NCI-H748 treated with DMSO at 0.1 percent for 48 hours (cell line): ENCODE measurements around the gene SNN.
A peak's percentile ranks its signal among the peaks of the same experiment; 100 is the strongest.

ENCODE experiments used
- DNase-seq: peaks from one replicate; lab custom pipeline; 2025; lab: John Stamatoyannopoulos, UW

SNN gene

DNA sequence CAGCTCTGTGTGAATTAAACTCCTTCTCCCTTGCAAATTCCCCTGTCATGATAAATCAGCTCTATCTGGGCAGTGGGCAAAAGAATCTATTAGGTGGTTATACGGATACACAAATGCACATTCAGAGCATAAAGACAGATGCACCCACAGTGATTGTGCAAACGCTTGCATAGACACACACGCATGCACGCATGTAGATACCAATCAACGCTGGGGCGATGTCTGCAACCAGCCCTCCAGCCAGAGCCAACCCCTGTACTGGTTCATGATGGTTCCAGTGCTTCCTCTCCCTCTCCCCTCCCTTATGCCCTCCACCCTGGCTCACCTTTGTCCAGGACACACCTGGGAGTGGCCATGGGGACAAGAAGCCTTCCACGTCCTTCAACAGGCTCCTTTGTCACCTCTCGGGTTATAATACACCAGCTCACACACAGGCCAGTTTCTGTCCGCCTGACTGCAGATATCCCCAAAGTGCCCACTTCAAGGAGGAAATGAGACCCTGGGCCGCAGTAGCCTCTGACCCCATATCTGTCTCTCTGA, 33.1 kb upstream of the SNN start:
- no peak for DNase-seq

DNA sequence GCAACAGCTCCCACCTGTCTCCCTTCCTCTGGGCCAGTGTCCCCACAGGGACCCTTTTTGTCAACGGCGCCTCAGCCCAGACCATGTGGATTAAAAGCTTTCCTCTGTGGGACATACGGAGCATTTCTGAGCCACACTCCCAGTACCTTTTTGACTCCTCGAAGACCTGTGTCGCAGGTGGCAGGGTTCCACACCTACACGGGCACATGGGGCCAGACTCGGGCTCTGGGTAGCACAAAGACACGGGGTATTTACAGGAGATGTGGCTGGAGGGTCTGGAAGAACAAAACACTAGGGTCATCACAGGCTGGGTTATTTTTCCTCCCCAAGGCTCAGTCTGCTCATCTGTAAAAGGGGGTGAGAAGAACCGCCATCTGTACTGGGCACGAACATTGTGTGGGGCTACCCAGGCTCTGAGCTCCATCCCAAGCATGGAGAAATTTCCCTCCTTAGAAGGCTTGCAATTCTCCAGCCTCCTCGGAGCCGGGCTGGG, 32.5 kb upstream of the SNN start:
- no peak for DNase-seq

DNA sequence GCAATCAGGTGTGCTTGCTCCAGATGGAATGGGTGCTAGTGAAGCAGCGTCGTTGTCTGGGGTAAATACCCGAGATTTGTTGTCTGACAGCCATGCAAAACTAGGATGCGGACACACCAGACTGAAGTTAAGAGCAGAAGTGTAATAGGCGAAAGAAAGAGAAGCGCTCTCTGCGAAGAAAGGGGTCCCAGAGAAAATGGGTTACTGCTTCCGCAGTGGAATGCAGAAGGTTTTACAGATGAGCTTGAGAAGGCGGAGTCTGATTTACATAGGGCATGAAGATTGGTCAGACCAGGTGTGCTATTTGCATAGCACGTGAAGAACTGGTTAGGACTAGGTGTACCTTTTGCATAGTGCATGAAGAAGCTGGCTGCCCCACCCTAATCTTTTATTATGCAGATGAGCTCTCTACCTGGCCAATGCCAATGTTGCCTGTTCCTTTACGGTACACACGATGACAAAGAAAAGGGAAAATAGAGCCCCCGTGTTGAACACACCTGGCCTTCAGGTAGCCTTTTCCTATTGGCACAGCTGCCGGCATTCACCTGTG, 32.0 kb upstream of the SNN start:
- DNase-seq: peak; percentile 89

DNA sequence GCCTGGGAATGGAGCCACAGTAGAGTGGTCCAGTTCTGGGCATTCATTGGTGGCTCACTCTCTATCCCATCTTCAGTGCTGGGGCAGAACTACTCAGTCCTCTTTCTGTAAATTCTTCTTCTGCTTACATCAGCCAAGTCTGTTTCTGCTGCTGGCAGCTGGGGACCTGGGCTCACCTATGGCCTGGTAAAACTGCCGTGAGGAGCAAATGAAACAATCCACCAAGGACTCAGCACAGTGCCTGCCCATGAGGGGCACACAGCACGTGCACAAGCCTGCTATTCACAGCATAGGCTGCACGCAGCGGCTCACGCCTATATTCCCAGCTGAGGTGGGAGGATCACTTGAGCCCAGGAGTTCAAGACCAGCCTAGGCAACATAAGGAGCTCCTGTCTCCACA, 30.9 kb upstream of the SNN start:
- no peak for DNase-seq

DNA sequence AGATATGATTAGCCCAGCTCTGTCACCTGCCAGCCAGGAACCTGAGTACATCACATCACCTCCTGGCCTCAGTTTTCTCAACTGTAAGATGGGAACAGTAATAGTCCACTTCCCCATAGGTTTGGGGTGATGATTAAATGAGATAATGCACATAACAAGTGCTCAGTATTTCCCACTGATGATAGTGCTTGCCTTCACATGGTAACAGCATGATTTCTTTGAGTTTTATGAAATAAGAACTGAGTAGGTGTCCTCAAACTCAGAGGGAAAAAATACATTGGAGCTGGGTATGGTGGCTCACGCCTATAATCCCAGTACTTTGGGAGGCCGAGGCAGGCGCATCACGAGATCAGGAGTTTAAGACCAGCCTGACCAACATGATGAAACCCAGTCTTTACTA, 30.1 kb upstream of the SNN start:
- no peak for DNase-seq

DNA sequence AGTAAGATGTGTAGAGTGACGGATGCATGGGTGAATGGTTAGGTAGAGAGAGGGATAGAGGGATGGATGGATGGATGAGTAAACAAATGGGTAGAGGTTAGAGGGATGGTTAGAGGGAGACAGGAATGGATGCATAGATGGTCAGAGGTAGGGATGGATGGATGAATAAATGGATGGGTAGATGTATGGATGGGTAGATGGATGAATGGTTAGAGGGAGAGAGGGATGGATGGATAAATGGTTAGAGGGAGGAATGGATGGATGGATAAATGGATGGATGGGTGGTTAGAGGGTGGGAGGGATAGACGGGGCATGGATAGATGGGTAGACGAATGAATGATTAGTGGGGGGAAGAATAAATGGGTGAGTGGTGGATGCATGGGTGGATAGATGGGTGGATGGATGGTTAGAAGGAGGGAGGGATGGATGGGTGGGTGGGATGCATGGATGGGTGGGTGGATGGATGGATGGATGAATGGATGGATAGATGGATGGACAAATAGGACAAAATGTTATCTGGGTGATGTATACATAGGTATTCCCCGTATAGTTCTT, 29.2 kb upstream of the SNN start:
- no peak for DNase-seq

DNA sequence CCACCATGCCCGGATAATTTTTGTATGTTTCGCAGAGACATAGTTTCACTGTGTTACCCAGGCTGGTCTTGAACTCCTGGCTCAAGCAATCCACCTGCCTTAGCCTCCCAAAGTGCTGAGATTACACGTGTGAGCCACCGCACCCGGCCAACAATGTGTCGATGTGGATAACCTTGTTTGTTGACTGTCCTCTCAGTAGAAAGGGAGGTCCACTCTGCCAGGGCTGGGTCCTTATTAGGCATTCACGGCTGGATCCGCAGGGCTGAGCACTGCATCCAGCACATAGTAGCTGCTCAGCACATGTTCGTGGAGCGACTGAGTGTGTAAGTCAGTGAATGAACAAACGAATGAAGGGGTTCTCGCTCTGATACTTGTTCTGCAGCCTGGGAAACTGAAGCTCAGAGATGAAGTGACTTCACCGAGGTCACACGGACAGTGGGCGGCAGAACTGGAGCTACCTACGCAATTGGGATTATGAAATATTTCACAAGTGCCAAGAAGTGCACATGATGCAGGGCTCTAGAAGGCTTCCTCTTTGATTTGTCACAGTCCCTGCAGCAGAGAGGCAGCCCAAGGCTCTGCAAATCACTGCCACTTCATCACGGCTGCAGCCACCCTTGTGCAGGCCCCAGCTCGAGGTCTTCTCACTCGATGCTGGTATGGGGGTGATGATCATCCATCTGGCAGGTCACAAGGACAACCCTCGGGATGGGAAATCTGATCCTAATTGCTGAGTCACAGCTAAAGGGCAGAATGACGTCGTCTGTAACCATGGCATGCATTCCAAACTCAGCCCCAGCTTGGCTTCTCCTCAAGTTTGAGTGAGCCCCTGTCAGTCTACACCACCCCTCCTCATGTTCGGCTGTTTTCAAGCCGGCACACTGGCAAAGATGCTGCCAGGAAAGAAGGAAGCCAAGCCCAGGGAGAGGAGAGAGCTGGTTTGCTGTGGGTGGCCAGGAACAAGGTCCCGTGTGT, 28.0 kb upstream of the SNN start:
- DNase-seq: no peak

DNA sequence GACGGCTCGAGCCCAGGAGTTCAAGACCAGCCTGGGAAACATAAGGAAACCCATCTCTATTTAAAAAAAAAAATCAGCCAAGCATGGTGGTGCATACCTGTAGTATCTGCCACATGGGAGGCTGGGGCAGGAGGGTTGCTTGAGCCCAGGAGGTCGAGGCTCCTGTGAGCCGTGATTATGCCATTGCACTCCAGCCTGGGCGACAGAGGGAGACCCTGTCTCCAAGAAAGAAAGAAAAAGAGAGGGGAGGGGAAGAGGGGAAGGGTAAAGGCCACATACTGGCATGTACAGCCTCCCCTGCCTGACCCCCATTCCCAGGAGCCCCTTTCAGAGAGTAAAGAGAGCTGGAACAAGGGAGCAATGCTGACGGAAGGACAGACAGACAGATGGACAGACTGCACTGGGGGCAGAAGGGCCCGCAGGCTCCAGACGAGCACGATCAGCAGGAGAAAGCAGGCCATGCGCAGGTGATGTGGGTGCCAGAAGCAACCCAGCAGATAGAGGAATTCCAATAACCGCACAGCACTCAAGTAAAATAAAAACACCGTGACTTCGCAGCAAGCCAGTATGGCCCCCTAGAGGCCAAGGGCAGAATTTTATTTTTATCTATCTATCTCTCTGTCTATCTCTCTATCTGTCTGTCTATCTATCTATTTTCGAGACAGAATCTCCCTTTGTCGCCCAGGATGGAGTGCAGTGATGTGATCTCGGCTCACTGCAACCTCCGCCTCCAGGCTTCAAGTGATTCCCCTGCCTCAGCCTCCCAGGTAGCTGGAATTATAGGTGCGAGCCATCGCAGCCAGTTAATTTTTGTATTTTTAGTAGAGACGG, 27.1 kb upstream of the SNN start:
- DNase-seq: peak; percentile 20

DNA sequence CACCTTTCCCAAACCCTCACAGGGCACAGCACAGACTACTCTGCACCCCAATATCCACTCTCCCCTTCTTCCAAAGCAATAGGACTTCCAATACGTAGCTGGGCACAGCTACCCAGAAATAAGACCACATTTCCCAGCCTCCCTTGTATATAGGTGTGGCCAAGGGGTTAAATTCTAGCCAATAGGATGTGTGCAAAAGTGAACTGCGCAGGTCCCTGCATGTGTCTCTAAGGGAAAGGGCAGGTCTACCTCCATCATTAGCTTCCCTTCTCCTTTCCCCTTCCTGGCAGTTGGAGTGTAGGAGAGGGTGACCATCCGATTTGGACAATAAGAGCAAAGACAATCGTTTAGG, 25.5 kb upstream of the SNN start:
- DNase-seq: no peak

DNA sequence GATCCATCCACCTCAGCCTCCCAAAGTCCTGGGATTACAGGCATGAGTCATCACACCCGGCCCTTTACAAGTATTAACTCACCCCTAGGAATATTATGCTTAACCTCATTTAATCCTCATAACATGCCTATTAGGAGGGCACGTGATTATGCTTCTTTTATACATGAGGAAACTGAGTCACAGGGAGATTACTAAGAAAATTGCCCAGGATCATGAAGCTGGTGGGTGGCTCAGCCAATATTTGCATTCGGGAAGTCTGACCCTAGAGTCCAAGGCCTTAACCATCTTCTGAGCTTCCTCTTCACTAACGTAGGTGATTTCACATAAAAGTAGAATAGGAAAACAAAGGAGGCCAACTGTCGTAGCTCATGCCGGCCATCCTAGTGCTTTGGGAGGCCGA, 19.0 kb upstream of the SNN start:
- no peak for DNase-seq

DNA sequence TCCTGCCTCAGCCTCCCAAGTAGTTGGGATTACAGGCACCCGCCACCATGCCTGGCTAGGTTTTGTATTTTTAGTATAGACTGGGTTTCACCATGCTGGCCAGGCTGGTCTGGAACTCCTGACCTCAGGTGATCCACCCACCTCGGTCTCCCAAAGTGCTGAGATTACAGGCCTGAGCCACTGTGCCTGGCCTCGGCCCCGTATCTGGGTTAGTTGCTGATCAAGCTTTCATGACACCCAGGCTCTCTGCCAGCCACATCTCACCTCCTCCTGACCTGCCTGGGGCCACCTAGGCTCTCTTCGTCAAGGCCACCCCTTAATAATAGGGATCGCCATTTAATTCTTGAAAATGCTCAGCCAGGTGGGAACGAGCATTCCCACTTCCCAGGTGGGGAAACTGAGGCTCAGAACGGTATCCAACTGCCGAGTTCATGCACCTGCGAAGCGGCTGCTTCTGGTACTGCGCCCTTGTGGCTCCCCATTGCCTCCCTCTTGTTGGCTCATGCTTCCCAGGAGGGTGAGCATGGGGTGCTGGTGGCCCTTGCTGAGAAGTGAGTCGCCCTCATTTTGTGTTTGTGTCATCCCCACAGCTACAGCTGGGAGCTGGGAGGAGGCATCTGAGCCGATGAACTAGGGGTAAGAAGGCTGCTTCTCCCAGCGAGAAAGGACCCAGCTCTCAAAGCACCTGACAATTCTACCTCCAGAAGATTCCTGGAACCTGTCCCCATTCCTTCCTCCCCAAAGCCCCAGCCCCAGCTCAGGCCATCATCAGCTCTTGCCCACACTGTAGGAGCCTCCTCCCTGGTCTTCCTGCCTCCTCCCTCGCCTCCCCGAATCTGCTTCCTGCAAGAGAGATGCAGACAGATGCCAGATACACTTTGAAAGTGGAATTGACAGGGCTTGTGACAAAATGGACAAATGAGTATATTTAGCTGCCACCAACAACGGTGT, 17.3 kb upstream of the SNN start:
- DNase-seq: no peak

DNA sequence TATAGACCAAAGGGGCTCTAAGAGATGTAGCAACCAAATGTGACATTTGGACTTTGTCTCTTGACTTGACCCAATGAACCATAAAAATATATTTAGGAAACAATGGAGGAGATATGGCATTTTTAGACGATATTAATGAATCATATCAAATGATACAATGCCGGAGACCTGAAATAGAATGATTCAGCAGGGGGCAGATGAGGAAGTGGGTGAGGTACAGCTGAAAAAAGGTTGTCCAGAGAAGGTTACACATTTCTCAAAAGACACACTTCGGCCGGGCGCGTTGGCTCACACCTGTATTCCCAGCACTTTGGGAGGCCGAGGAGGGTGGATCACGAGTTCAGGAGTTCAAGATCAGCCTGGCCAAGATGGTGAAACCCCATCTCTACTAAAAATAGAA, 16.5 kb upstream of the SNN start:
- DNase-seq: no peak

DNA sequence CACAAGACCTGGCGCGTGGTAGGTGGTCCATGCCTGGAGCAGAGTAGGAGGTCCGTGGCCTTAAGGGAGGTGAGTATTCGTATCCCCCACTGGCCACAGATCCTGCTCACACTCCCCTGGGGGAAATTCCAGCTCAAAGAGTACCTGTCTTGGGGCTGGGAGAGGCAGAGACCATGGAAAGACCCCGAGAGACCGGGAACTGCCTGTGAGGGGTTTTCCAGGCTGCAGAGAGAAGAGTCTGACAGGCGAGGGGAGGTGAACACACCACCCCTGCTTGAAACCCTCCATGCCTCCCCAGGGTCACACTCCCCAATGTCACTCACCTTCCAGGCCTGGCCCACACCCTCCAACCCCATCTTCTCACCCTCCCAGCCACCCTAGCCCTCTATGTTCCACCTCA, 12.6 kb upstream of the SNN start:
- DNase-seq: no peak

DNA sequence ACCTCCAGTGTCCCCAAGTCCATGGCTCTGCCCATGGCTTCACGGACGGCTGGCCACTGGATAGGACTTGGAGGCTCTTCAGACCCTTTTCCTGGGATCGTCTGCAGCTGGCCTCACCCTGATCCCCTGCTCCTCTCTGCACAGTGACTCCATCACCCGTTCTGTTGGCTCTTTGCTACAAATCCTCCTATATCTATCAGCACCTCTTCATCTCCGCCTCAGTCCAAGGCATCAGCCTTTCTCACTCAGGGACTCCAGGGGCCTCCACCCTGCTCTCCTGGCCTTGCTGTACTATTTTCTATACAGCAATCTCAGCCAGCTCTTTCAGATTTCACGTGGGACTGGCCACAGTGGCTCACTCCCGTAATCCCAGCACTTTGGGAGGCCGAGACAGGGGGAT, 10.7 kb upstream of the SNN start:
- no peak for DNase-seq

DNA sequence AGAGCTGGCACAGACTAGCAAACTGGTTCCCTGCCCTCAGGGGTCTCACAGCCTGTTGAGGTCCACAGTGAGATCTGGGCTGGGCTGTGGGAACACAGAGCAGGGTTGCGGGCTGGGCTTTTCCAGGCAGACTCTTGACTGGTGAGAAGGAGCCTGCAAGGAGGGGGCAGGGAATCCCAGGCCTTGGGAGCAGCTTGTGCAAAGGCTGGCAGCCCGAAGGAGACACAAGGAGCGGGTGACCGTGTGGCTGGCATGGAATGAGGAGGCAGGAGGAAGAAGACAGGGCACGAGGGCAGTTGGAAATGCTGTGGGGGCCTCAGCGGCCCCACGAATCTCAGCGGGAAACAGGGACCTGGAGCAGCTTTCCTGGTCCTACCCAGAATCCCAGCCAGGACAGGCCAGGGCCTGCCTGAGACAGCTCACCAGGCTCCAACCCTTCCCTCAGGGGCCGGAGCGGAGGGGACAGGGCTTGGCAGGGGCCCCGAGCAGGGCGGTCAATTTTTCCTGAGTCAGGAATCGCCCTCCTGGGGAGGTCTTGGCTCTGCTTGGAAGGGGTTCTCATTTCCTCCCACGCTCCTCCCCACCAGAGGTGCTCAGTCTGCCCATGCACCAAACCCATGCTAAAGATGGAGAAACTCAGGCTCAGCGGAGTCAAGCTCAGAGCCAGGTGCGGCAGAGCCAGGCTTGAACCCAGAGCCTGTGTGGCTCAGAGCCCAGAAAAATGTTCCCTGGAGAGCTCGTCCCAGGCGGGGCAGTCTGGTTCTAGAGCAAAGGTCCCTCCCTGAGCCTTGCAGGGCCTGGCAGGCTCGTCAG, 9.2 kb upstream of the SNN start:
- no peak for DNase-seq

DNA sequence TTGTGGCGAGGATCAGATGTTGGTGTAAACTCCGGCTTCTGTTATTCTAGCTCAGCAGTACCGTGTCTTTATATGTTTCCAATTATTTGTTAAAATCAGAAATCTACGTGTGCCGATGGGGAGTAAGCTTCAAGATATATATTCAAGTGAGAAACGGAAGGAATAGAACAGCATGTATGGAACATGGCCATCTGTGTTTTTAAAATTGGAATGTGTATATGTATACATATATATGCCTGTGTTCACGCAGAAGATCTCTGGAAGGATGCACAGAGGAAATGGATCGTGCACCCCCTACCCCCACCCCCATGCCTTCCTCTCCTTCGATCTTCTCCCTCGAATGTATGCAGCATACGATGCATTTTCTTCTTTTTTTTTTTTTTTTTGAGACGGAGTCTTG, 7.7 kb upstream of the SNN start:
- DNase-seq: no peak

DNA sequence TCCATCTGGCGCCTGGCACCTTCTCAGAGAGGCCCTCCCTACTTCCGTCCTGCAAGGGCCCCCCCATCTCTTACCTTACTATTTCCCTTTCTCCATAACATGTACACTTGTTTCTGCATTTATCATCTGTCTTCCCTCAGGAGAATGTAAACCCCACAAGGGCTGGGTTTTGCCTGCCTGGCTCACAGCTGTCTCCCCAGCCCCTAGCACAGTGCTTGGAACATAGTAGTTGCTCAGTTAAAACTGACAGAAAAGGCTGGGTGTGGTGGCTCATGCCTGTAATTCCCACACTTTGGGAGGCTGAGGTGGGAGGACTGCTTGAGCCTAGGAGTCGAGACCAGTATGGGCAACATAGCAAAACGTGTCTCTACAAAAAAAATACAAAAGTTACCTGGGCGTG, 5.7 kb upstream of the SNN start:
- no peak for DNase-seq

DNA sequence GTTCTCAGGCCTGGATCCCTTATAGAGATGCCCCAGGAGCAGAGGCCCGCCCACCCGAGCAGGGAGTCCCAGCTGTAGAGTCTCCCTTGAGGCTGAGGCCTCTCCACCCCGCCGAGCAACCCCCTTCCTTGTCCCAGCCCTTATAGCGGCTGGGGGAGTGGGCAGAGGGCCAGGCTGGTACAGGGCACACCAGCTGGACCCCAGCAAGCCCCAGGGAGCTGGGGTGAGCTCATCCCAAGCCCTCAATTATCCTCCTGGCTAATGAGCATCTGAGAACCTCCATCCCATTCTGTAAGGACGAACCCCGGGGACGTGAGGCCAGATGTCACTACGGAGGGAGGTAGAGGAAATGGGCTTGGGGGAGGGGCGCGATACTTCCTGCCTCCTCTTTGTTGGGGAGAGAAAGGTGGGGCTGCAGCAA, 3.2 kb upstream of the SNN start:
- no peak for DNase-seq

DNA sequence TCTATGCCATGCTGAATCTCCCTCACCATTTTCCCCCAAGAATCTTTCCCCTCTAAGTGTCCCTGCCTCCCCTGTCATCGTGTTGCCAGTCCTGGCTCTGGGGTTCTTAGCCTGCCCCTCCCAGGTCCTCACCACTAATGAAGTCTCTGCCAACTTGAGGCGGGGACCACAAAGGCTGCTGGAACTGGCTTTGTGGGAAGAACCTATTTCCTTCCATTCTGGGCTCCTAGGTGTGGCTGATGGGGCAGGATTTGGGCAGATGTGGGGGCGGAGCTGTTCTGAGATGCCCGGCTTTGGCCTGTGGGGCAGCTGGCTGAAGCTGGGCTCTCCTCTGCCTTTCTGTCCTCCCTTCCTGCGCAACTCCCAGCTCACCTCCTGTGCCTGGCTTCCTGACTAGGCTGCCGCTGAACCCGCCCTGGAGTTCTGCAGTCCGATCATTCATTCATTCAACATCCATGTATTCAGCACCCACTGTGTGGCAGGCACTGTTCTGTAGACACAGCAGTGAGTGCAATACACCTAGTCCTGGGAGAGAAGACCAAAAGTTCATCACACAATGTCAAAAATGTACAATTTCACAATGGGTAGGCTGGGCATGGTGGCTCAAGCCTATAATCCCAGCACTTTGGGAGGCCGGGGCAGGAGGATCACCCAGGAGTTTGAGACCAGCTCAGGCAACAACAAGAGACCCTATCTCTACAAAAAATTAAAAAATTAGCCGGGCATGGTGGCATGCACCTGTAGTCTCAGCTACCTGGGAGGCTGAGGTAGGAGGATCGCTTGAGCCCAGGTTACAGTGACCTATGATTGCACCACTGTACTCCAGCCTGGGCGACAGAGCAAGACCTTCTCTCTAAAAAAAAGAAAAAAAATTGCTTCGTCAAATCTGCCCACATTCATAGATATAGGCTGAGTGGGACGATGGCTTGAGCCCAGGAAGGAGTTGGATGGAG, 1.9 kb upstream of the SNN start:
- DNase-seq: no peak
